ENCODE measurements around the gene FAM50A. TPM values are rescaled to one million over a fixed set of nuclear protein-coding genes. Genes with fewer than 3 reads are reported as not detected.

Gene FAM50A
- total and polyA plus RNA-seq, 3 donors from 2014 or later = 29.6 to 38.5 (median 38.4) TPM

GRCh38 chrX:154404625-154405192 lies 39.2 kb upstream of the FAM50A start:
- Histone ChIP-seq H3K36me3 (ENCODE audit: low read depth, missing control alignments) (no peaks in the 10 kb centered on the region), H3K4me1 (no peaks in the 10 kb centered on the region), H3K4me3 (no peak overlapping the region), H3K27ac (no peak overlapping the region), H3K9me3 (no peaks in the 10 kb centered on the region), H3K27me3 (no peaks in the 10 kb centered on the region)
- intact Hi-C loops (cut with DNase I; ENCODE audit: low total_unique reads) = no loop called here
- TF ChIP-seq CTCF (IDR thresholded peaks at IDR 0.05) (no peak), POLR2A (IDR thresholded peaks at IDR 0.05) (no peak)
- 96% methylated on average over 16 of the region's 16 CpGs; no CpG with 5 or more reads in 1 of the 2 donors for WGBS, 2 donors
- no peak for DNase-seq

- no peak overlapping the region for H3K4me3 ChIP-seq
- H3K27ac ChIP-seq = no peak overlapping the region
- TF ChIP-seq CTCF (IDR thresholded peaks at IDR 0.05) (no peak), POLR2A (IDR thresholded peaks at IDR 0.05) (no peak)
Measured at GRCh38 chrX:154408659-154409221, 35.2 kb upstream of the FAM50A start.

GRCh38 chrX:154409222-154409871 lies 34.6 kb upstream of the FAM50A start, which contains the start of gene DNASE1L1:
TSS of gene DNASE1L1 (minus strand) at chrX:154409254. CDS start at chrX:154405568, 3,686 bp downstream.
- WGBS, 2 donors = 79 to 100% methylated on average over 1 to 22 of the region's 26 CpGs
- H3K4me1 ChIP-seq = no peaks in the 10 kb centered on the region
- H3K27me3 ChIP-seq = no peaks in the 10 kb centered on the region
- intact Hi-C loops (cut with DNase I; ENCODE audit: low total_unique reads) = no loop called here
- H3K27ac ChIP-seq = no peak within 1 kb of the TSS
- peak; percentile 33 for DNase-seq
- no peak for TF ChIP-seq CTCF (IDR thresholded peaks at IDR 0.05)
- no peak for TF ChIP-seq POLR2A (IDR thresholded peaks at IDR 0.05)
- no peaks in the 10 kb centered on the region for H3K36me3 ChIP-seq (ENCODE audit: low read depth, missing control alignments)
- H3K4me3 ChIP-seq = no peak within 1 kb of the TSS
- no peaks in the 10 kb centered on the region for H3K9me3 ChIP-seq

More at GRCh38 chrX:154408659-154409221, 35.2 kb upstream of the FAM50A start:
- intact Hi-C loops (cut with DNase I; ENCODE audit: low total_unique reads) = no loop called here
- Histone ChIP-seq H3K9me3 (no peaks in the 10 kb centered on the region), H3K36me3 (ENCODE audit: low read depth, missing control alignments) (no peaks in the 10 kb centered on the region), H3K4me1 (no peaks in the 10 kb centered on the region), H3K27me3 (no peaks in the 10 kb centered on the region)
- DNase-seq = no peak
- 69 to 87% methylated on average over 3 to 10 of the region's 10 CpGs for WGBS, 2 donors

- peak overlapping the region; percentile 60 to 79 for H3K4me3 ChIP-seq
- H3K27ac ChIP-seq = peak overlapping the region; percentile 92 to 93
- H3K27me3 ChIP-seq = no peaks in the 10 kb centered on the region
- 4% methylated on average over 17 of the region's 29 CpGs; no CpG with 5 or more reads in 1 of the 2 donors for WGBS, 2 donors
- no peaks in the 10 kb centered on the region for H3K4me1 ChIP-seq
- no peaks in the 10 kb centered on the region for H3K9me3 ChIP-seq
- intact Hi-C loops (cut with DNase I; ENCODE audit: low total_unique reads) = no loop called here
- TF ChIP-seq POLR2A (IDR thresholded peaks at IDR 0.05) = no peak
- no peak for TF ChIP-seq CTCF (IDR thresholded peaks at IDR 0.05)
- DNase-seq = peak; percentile 84
- no peaks in the 10 kb centered on the region for H3K36me3 ChIP-seq (ENCODE audit: low read depth, missing control alignments)
Measured at GRCh38 chrX:154411981-154412340, 32.0 kb upstream of the FAM50A start.
